GM13976 (cell line): Measurements from ENCODE around the gene IQGAP3.

Experiments used
- DNase-seq: peaks from one replicate; pipeline ENCODE4 v3.0.0; 2012; ENCODE audit warnings: low spot score
- CTCF ChIP-seq: IDR thresholded peaks from 2 replicates; pipeline ENCODE4 v1.5.1; 2012; ENCODE audit warnings: borderline replicate concordance, mild to moderate bottlenecking; ENCODE audit not compliant: insufficient read depth; ENCODE audit errors: extremely low read depth, missing control alignments, control extremely low read depth
- in situ Hi-C: fragments of 300-500 bp; cut with MboI; formaldehyde crosslinking; loops from one replicate; pipeline ENCODE4 v1.12.0; 2022; ENCODE audit warnings: low sequenced_read_pairs, mixed read lengths, inconsistent platforms; ENCODE audit not compliant: unreplicated experiment

IQGAP3 gene

GRCh38 chr1:156488566-156489165, 83.7 kb downstream of the IQGAP3 start:
- DNase-seq: peak; percentile 82
- no peak for TF ChIP-seq CTCF
- in situ Hi-C loops: no loop called here

- DNase-seq: peak; percentile 78
- no peak for TF ChIP-seq CTCF
- in situ Hi-C loops: no loop called here
These were observed 84.5 kb downstream of the IQGAP3 start for GRCh38 chr1:156487862-156488261.

- DNase-seq: no peak
- in situ Hi-C loops: no loop called here
- no peak for TF ChIP-seq CTCF
These were observed 85.7 kb downstream of the IQGAP3 start for GRCh38 chr1:156486421-156487344.

- no peak for TF ChIP-seq CTCF
- no peak for DNase-seq
- in situ Hi-C loops: no loop called here
These were observed 86.4 kb downstream of the IQGAP3 start for GRCh38 chr1:156485984-156486383.

- in situ Hi-C loops: no loop called here
- DNase-seq: no peak
- no peak for TF ChIP-seq CTCF
These were observed 87.8 kb downstream of the IQGAP3 start for GRCh38 chr1:156484480-156485058.

GRCh38 chr1:156483397-156483796, 89.0 kb downstream of the IQGAP3 start:
- TF ChIP-seq CTCF: no peak
- in situ Hi-C loops: no loop called here
- no peak for DNase-seq
